ENCODE results near the gene MDN1.

Gene MDN1

GRCh38 chr6:89615882-89616281, 203.7 kb downstream of the MDN1 start:
- FAIRE-seq = no peak
- no peak for DNase-seq (ENCODE audit: insufficient read length, low spot score)

- DNase-seq (ENCODE audit: insufficient read length, low spot score) (no peak), FAIRE-seq (no peak)
These were observed 205.8 kb downstream of the MDN1 start for GRCh38 chr6:89613790-89614189.

- no peak for DNase-seq (ENCODE audit: insufficient read length, low spot score)
- FAIRE-seq = no peak
These were observed 207.5 kb downstream of the MDN1 start for GRCh38 chr6:89612121-89612520.

- DNase-seq (ENCODE audit: insufficient read length, low spot score) (no peak), FAIRE-seq (no peak)
These were observed 207.9 kb downstream of the MDN1 start for GRCh38 chr6:89611666-89612065.

- no peak for FAIRE-seq
- peak; percentile 51 for DNase-seq (ENCODE audit: insufficient read length, low spot score)
These were observed 209.4 kb downstream of the MDN1 start for GRCh38 chr6:89610149-89610642.

- DNase-seq (ENCODE audit: insufficient read length, low spot score) (no peak), FAIRE-seq (no peak)
These were observed 213.7 kb downstream of the MDN1 start for GRCh38 chr6:89605861-89606260.

GRCh38 chr6:89604653-89605052, 214.9 kb downstream of the MDN1 start:
- FAIRE-seq (no peak), DNase-seq (ENCODE audit: insufficient read length, low spot score) (no peak)

GRCh38 chr6:89602166-89602565, 217.4 kb downstream of the MDN1 start:
- DNase-seq (ENCODE audit: insufficient read length, low spot score) = no peak
- no peak for FAIRE-seq

- DNase-seq (ENCODE audit: insufficient read length, low spot score) (no peak), FAIRE-seq (no peak)
These were observed 219.9 kb downstream of the MDN1 start for GRCh38 chr6:89599727-89600126.

GRCh38 chr6:89597988-89598387, 221.6 kb downstream of the MDN1 start:
- FAIRE-seq = no peak
- DNase-seq (ENCODE audit: insufficient read length, low spot score) = peak; percentile 53

GRCh38 chr6:89597372-89597771, 222.2 kb downstream of the MDN1 start:
- no peak for DNase-seq (ENCODE audit: insufficient read length, low spot score)
- FAIRE-seq = no peak

- DNase-seq (ENCODE audit: insufficient read length, low spot score) = no peak
- FAIRE-seq = no peak
These were observed 223.1 kb downstream of the MDN1 start for GRCh38 chr6:89596484-89596883.

GRCh38 chr6:89596056-89596455, 223.5 kb downstream of the MDN1 start:
- FAIRE-seq (no peak), DNase-seq (ENCODE audit: insufficient read length, low spot score) (no peak)
